Limb (tissue), 2 donors: ENCODE results near the gene NAXD.
"Not testable (repeated sequence)": the region's sequence is repeated elsewhere in the genome, so short reads cannot be mapped to it uniquely, and the experiment has no call there.

Experiments used
- DNase-seq, 2 donors: peaks; one replicate each; pipeline ENCODE4 v3.0.0-alpha.2; 2016; ENCODE audit errors: extremely low spot score in 2 of 2

The NAXD gene

GRCh38 chr13:110662777-110663443, 47.6 kb downstream of the NAXD start:
- no peak for DNase-seq

DNA sequence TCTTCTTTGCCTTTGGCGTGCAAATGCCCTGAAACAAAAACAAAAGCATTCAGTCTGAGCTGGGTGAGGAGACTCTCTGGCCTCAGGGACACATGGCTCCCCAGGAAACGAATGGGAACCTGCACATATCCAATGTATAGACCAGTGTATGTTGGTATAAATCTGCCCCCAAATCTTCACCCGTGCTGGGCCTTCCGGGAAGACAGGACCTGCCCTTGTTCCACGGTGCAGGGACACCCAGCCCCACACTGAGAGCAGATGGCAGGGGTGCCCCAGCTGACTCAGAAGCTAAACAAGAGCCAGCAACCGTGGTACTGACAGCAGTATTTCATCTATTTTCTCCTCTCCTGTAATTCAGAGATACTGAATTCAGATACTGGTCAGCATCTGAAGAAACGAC, 48.1 kb downstream of the NAXD start:
- no peak for DNase-seq

DNA sequence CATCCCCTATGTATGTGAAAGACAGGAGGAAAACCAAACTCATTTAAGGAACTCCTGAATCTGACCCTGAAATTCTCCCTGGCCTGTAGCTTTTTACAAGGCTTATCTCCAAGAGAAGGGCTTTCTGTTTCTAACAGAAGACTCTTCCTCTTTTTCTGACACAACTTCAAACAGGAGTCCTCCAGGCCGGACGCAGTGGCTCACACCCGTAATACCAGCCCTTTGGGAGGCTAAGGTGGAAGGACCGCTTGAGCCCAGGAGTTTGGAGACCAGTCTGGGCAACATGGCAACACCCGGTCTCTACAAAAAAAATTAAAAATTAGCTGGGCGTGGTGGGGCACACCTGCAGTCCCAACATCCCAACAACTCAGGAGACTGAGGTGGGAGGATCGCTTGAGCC, 48.7 kb downstream of the NAXD start:
- no peak for DNase-seq

GRCh38 chr13:110664673-110665072, 49.3 kb downstream of the NAXD start:
- DNase-seq = no peak

- DNase-seq = no peak
Measured at GRCh38 chr13:110665491-110666254, 50.3 kb downstream of the NAXD start.

DNA sequence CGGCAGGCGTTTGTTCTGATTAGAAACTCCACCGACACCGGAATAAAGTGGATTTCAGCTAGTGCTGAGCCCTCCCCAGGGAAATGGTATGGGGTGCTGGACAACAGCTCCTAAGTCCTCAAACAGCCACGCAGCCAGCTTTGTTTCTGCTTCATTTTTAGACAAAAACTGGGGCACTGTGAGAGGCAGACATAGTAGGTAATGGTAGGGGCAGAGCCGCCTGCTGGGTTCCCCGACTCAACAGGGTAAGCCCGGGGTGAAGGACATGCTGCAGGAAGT, 50.8 kb downstream of the NAXD start:
- DNase-seq = no peak

DNA sequence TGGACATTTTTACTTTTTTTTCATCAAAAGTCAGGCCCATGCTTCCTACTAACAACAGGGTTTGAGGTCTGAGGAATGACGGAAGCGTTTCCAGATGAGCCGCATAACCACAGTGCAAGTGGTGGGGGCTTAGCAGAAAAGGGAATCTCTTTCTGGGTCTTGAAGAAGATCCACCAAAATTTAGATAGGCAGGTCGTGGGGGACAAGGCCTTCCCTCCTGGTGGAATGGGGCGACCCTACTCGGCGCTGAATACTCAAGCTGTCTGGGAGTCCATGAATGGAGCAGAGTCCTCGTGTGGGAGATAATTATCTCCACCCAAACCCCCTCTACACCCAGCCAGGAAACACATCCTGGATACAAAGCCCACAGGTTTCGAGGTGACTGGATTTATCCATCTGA, 53.7 kb downstream of the NAXD start:
- DNase-seq = no peak

- not testable (repeated sequence) for DNase-seq
Measured at GRCh38 chr13:110669814-110670213, 54.5 kb downstream of the NAXD start.

DNA sequence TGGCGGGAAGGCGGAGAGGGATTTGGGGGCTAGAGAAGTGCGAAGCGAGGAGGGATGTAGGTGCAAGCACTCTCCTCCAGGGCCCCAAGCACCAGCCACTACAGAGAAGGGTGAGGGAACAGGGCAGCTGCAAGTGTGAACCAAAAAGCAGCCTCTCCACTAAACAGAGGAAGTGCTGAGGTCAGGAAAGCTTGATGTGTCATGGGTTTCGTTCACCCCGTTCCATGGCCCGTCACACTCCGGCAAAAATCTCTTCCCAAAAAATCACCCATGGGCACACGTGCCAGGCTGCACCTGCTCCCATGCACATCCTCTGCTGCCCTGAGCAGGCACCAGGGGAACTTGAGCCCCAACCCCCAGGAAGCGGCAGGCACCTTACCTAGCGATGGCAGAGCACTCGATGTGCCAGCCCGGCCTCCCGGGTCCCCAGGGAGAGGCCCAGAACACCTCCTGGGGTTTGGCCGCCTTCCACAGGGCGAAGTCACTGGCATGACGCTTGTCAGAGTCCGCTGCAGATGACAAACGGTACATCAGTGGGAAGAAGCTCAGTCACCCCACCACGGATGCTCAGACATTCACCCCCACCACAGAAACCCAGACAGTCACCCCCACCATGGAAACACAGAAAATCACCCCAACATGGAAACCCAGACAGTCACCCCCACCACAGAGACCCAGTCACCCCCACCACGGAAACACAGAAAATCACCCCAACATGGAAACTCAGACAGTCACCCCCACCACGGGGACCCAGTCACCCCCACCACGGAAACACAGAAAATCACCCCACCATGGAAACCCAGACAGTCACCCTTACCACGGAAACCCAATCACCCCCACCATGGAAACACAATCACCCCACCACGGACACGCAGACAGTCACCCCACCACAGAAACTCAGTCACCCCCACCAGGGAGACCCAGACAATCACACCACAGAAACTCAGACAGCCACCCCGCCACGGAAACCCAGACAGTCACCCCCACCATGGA, 61.5 kb downstream of the NAXD start:
- DNase-seq = no peak

DNA sequence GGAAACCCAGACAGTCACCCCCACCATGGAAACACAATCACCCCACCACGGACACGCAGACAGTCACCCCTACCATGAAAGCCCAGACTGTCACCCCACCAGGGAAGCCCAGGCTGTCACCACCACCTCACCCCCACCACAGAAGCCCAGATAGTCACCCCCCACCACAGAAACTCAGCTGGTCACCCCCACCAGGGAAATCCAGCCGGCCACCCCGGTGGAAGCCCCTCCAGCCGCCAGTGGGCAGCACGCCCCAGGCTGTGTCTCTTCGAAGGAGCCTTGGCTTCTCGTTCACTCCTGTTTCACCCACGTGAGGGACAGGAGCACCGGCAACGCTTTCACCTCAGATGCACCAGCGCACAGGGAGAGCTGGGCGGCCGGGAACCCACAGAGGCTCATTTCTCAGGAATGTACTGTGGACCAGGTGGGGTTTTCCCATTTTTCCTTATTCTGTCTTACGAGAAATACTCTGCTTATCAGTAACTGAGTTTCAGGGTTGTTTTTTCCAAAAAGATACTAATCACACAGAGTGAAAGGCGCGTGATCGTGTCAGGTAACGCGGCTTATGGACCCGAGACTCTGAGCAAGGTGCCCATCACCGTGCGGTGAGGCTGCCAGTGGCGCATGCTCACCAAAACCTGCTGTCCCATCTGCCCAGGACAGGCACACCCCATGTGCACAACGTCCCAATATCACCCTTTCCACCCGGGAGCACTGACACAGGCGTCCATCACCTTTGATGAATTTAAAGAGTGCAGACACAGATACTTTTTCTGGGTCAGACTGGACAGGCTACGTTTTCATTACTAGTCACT, 62.6 kb downstream of the NAXD start:
- DNase-seq = no peak

GRCh38 chr13:110680852-110681251, 65.5 kb downstream of the NAXD start:
- no peak for DNase-seq

DNA sequence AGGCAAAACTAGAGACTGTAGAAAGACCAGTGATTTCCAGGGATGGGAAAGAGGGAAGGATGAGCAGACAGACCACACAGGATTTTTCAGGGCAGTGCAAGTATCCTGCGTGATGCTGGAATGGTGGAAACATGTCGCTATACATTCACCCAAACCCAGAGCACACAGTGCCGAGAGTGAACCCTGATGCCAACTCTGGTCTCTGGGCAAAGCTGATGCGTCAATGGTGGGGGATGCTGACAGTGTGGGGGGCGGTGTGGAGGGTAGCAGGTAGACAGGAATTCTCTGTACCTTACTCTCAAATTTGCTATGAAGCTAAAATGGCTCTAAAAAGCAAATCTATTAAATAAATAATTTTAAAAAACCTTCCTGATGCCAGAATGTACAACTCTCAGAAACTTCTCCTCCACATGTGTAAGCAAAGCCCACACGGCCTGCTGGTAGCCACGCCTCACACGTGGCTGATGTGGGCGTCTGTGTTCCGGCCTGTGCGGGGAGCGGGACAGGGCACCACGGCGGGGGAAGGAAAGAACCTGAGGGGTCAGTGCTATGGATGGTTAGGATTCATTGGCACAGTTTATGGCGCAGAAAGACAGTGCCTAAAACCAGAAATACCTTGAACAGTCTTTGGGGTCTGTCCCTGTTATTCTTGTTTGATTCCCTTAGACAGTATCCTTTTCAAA, 66.7 kb downstream of the NAXD start:
- DNase-seq = no peak

- no peak for DNase-seq
Measured at GRCh38 chr13:110682746-110683145, 67.4 kb downstream of the NAXD start.

DNA sequence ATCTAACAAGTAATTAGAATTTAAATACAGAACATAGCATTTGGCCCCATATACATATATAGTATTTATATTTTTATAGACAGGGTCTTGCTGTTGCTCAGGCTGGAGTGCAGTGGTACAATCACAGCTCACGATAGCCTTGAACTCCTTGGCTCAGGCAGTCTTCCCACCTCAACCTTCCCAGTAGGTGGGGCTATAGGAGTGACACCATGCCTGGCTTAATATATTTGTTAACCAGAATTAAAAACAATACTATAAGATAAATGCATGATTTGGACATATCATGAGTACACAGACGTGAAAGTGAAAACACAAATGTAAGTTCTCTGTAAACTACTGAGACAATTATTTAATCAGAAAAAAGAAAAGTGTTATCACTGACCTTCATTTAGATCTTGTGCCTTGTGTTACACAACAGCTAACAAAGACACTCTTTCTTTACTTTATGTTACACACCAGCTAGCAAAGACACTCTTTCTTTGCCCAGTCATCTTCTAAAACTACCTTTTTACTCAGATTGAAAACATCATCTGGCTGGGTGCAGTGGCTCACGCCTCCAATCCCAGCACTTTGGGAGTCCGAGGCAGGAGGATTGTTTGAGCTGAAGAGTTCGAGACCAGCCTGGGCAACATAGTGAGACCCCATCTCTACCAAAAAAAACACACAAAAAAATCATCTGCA, 68.0 kb downstream of the NAXD start:
- DNase-seq = no peak

- DNase-seq = no peak
Measured at GRCh38 chr13:110683921-110684320, 68.6 kb downstream of the NAXD start.

- DNase-seq = no peak
Measured at GRCh38 chr13:110684388-110685056, 69.2 kb downstream of the NAXD start.

- no peak for DNase-seq
Measured at GRCh38 chr13:110685305-110686020, 70.1 kb downstream of the NAXD start.

- DNase-seq = no peak
Measured at GRCh38 chr13:110687736-110688135, 72.4 kb downstream of the NAXD start.

DNA sequence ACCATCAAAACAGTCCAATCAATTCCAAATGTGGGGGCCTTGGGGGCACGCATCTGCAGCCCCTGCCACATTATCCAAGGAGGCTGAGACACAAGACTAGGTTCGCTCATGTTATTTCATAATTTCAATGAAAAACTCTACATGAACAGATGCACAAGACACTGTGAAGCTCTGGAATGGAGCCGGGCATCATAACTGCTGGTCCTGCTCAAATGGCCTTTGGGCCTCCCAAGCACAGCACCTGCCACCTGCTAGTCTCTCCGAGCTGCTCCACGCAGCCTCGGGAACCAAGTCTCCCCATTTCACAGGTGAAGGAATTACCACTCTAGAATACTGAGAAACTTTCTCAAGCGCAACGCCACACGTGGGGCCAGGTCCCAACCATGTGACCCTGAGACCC, 73.7 kb downstream of the NAXD start:
- DNase-seq = no peak
